ENCODE measurements around the gene HTRA3.

The HTRA3 gene

GRCh38 chr4:8315435-8316250 is 46.1 kb downstream of the HTRA3 start:
- no peak for DNase-seq

DNA sequence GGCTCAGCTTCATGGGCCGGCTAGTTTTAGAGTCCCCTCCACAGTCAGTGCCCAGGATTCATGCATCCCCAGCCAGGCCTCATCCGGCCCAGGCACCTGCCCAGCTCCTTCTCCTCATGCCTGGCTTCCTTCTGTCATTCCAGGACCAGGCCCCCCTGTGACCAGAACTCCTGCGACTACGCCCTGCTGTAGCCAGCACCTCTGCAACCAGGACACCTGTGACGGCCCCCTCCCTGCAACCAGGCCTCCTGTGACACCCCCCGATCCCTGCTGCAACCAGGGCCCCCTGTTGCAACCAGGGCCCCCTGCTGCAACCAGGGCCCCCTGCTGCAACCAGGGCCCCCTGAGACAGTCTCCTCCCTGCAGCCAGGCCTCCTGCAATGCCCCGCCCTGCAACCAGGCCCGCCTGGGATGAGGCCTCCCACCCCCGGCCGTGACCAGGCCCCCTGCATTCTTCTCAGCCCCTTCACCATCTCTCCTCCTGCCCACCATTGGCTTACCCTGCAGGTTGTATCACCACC is 46.8 kb downstream of the HTRA3 start:
- no peak for DNase-seq

GRCh38 chr4:8316911-8317351 is 47.4 kb downstream of the HTRA3 start:
- no peak for DNase-seq

DNA sequence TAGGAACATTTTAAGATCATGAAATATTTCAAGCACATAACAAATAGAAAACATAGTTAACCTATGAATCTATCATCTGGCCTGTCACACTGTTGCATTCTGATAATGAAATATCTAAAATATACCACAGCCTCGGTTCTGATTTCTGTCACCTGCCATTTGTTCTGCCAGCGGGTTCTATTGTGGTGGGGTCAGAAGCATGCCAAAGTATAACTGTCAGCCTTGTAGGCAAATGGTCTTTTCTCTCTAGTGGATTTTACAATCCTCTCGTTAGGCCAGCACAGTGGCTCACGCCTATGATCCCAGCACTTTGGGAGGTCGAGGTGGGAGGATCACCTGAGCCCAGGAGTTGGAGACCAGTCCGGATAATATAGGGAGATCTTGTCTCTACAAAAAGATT is 47.9 kb downstream of the HTRA3 start:
- DNase-seq: no peak

DNA sequence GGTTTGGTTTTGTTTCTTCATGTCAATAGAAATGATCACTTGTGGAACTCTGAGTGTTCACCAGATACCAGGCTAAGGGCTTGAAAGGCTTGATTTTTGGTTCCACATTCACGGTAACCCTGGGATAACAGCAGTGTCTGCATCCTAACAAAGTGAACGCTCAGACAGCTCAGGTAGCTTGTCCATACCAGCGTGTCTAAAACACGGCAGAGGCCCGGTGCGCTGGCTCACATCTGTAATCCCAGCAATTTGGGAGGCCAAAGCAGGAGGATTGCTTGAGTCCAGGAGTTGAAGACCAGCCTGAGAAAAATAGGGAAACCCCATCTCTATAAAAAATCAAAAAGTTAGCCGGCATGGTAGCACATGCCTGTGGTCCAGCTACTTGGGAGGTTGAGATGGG is 49.0 kb downstream of the HTRA3 start:
- no peak for DNase-seq

GRCh38 chr4:8319061-8319460 is 49.5 kb downstream of the HTRA3 start:
- DNase-seq: no peak

GRCh38 chr4:8319731-8320385 is 50.3 kb downstream of the HTRA3 start:
- no peak for DNase-seq

GRCh38 chr4:8320386-8320750 is 50.8 kb downstream of the HTRA3 start:
- DNase-seq: no peak

- DNase-seq: no peak
Measured at GRCh38 chr4:8321220-8321619, 51.7 kb downstream of the HTRA3 start.

DNA sequence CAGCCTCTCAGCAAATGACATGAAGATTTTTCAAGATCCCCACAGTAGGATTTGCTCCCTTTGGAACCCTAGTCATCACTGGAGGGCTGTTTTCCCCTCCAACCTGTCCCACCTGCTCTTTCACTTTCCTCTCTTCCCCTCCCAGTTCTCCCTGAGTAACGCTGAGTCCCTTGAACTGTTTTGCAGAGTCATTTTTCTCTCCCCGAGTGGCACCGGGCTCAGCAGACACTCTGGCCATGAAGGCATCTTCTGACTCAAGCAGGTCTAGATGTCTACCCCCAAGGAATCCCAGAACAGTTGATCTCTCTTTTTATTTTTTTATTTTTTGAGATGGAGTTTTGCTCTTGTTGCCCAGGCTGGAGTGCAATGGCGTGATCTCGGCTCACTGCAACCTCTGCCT is 52.2 kb downstream of the HTRA3 start:
- DNase-seq: no peak

DNA sequence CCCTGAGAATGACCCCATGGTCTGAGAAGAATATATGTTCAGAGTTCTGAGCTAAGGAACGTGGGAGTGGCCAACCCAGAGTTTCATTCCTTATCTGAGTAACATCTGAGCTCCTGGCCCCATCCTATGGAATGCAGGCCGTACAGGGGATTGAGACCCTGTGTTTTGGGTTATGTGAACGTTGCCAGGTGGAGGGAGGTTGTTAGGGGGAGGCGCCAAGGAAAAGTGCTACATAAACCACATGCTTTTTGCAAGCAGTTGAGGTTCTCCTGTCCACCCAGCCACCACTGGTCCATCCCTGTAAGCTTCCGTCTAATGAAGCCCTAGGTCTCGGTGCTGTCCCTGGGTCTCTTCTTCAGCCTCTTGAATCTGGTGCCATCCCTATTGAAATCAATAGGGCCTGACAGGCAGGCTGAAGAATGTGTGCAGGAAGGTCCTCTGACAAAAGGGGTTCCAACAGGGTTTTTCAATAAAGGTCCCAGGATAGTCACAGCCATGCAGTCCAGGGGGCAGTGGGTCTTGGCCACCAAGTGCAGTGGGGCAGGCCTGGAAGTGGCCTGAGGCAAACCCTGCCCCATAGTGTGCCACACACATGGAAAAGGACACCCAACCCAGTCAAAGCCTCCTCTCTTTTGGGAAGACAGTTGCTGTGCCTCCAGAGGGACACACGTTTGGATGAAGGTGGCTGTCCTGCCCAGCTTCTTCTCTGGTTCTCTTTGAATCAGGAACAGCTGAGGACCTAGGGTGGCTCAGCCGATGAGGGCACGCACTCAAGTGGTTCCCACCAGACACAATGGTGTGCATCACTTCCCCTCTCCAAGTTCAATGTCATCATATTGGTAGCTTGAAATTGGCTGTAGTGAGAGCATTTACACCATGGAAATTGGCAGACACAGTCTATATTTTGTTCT is 53.5 kb downstream of the HTRA3 start:
- DNase-seq: no peak

DNA sequence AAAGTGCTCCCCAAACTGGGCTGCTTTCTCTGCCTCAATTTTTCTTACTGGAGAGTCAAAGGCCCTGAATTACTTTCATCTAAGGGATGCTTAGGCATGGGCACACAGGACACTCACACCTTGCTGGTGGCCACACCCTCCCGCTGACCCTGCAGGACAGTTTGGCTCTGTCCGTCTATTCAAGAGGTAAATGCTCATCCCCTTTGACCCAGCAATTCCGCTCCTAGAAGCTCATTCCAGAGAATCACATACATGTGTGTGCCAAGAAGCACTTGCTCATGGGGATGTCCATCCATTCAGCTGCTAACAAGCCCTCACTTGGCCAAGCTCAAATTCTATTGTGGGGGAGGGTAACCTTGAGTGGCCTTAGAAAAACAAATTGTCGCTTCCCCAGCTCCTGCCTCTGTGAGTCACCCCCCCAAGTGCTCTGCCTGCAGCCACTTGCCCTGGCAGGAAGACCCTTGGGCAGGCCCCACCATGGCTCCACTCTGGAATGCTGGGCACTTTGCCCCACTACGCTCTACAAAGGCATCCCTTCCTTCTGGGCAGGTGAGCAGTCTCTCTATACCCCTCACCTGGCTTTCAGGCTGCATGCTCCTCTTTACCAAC is 54.5 kb downstream of the HTRA3 start:
- DNase-seq: no peak

DNA sequence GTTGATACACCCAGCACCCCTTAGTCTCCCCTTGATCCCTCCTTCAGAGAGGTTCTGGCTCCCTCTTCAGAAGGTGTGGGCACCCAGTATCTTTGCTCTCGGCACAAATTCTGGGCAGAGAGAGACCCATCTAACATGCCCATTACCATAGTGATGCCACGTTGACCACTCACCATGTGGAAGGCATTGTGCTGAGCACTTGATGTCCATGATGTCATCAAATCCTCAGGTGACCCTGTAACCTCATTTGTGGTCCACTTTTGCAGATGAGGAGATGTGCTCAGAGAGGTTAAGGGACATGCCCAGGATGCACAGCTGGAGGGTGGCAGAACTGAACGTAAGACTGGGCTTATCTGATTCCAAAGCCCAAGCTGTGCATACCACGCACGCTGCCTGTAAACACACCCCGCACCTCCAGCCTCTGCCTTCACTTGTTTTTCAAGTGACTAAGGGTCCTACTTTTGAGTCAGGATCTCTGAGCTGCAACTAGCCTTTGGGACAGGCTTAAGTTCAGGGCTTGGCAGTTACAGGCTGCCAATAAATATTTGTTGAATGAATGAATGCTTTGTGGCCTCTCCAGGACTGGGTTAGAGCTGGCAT is 55.2 kb downstream of the HTRA3 start:
- DNase-seq: no peak

DNA sequence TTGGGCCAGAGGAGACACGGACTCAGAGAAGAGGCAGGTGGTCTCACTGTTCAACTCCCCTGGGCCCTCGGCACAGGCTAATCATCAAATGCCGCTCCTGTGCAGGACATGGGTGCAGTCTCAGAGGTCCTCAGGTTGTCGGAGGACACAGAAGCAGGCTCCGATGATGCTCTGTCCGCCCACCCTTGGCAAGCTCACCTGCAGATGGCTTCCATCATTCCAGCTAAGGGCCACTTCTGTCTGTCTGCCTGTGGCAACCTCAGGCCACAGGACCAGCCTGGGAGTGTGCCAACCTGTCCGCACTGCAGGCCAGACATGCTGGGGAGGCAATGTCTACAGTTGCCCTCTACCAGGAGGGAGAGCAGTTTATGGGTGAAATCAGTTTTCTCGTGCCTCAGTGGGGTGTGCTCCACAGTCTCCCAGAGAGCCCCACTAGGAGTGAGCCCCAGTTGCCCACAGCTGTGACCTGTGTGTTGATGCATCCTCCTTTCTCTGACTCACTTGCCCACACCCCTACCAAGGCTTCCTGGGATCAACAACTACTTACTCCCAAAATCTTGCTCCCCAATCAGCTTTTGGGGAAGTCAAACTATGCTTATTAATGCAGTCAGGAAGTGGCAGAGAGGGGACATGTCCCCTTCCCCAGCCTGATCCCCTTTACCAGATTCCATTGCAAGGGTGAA is 55.9 kb downstream of the HTRA3 start:
- DNase-seq: no peak

DNA sequence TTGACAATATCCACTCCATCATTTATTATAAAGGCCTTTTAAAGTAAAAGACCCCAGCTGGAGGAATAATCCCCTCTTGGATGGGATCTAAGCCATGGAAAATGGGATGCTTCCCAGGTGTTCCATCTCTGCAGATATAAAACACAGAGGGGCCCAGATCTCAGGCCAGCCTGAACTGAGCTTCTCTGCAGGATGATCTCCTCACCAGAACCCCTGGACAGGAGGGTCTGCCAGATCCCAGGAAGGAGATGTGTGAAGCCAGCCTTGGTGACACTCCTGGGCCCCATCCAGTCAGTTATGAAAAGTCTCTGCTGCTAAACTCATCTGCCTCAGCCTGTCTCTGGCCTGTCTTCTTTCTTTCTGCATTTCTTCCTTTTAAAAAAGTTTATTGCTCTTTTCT is 56.7 kb downstream of the HTRA3 start:
- no peak for DNase-seq

GRCh38 chr4:8328456-8328855 is 58.9 kb downstream of the HTRA3 start:
- DNase-seq: no peak

DNA sequence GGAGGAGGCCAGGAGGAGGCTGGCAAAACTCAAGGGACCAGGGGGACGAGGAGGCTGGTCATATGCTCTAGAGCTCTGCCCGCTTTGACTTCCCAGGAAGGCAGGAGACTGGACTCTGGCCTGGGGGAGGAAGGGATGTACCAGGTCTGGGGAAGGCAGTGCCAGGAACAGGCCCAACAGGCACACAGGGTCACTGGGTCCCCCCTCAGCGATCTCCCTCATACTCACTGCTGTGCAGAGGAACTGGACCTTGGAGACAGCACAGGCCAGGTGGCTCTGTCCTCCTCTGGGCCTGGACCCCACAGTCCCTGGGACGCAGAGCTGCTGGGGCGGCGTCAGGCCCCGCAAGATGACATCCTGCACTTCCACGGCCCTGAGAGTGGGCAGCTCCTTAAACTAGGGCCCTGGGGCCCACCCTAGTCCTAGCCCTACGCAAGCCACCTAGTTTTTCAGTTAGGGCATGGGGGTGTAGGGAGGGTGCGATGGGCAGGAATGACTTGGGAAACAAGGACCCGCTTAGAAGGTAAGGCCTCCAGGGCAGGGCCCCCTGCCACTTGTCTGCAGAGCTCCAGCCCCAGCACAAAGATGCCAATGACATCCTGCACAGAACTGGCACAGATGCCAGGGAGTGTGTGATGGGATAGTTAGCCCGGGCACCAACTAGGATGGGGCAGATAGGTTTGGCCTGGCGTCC is 59.5 kb downstream of the HTRA3 start:
- DNase-seq: no peak

- no peak for DNase-seq
Measured at GRCh38 chr4:8329560-8329858, 60.0 kb downstream of the HTRA3 start.

DNA sequence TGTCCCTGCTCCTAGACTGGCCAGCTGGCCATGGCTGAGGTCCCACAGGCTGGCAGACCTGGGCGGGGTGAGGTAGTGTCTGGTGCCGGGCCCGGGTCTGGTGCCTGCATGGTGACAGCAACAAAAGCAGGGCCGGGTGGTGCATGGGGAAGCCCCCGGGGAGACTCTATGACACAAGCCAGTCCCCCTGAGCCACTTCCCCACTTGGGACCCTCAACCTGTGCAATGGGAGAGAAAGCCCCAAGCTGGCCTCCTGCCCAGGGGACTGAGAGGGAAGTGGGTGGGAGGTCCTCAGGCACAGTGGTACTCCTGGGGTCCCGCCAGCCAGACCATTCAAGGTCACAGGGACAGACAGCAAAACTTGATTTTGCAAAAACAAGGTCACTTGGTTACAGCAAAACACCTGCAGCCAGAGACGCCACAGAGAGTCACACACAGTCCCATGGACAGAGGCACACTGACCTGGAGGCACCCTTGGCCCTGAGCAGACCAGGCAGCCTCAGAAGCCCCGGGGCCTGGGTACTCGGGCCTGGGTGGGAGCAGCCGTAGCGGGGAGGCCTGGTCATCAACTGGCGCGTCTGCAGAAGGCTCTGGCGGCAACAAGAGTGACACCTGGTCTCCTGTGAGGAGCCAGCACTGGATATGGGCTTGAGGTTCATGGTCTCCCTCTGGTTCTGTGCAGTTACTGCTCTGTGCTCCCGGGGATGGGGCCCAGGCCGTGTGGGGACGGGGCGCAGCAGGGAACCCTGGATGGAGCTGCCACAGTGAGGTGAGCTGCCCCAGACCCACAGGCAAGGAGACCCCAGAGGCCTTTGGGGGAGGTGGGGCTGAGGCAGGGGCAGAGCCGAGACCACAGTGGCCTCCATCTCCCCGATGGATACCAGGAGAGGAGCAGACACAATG is 60.6 kb downstream of the HTRA3 start:
- DNase-seq: no peak

DNA sequence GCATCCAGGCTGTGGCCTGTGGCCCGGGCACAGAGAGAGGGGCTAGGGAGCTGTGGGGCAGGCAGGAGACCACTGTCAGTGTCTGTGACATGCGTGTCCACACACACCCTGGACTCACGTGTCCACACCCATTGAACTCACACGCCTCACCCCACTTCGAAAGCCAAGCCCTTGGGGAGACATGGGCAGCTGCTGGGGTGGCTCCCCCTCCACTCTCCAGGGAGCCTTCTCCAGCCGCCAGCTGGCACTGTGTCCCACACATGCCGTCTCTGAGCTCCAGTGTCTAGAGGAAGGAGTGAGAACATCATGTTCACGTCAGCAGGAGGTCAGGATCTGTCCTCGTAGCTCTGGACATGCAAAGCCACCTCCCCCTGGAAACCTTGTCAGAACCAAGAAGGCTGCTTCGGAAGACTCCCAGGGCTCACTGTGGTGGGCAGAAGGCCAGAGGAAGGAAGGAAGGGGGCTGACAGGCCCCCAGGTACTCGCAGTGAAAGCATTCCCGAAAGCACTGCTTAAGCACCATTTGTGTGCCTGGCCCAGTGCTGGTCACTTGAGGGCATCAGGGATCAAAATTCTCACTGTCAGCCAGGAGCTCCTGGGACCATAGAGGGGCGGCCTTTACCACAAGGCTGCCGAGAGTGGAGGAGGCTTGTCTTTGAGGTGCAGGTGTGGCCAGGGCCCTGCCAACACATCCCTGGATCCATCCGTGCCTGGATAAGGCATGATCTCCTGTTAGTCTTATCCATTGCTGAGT is 61.4 kb downstream of the HTRA3 start:
- DNase-seq: no peak

Measured in NCI-H1436 (cell line).